C4-2B (cell line): ENCODE data around the gene GNL2.

Source experiments
- H3K27ac ChIP-seq: fragments of 450-650 bp; 2 replicates; pipeline ENCODE4 v1.5.1; 2017
- CTCF ChIP-seq: fragments of 450-650 bp; conservative IDR thresholded peaks from 2 replicates; pipeline ENCODE4 v1.5.1; 2017; ENCODE audit warnings: mild to moderate bottlenecking
- ZFX ChIP-seq: fragments of 450-650 bp; IDR thresholded peaks from 2 replicates; pipeline ENCODE4 v1.6.1; 2017

Gene GNL2

GRCh38 chr1:37622131-37622530 is 26.4 kb upstream of the GNL2 start:
- TF ChIP-seq CTCF, result no peak
- TF ChIP-seq ZFX, result no peak

DNA sequence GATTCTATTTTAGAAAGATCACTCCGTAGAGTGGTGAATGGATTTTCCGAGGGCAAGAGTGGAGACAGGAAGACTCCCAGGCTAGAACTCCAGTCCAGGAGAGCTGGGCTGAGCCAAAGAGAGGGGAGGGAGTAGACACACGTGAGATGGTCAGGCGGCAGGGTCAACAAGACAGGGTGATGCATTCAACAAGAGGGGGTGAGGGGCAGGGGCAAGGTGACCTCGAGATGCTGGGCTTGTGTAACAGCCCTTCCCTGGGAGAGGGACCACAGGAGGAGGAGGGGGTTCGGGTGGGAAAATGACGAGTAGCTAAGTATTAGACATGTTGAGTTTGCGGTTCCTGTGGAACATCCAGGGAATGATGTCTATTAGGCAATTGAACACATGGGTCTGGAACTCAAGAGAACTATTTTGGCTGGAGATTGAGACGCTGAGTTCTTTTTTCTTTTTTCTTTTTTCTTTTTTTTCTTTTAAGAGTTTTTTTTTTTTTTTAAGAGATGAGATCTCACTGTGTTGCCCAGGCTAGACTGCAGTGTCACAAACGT is 25.7 kb upstream of the GNL2 start:
- TF ChIP-seq ZFX, result no peak
- TF ChIP-seq CTCF, result no peak
- no peak overlapping the region for H3K27ac ChIP-seq

More at GRCh38 chr1:37622131-37622530, 26.4 kb upstream of the GNL2 start:
- H3K27ac ChIP-seq, result no peak overlapping the region

DNA sequence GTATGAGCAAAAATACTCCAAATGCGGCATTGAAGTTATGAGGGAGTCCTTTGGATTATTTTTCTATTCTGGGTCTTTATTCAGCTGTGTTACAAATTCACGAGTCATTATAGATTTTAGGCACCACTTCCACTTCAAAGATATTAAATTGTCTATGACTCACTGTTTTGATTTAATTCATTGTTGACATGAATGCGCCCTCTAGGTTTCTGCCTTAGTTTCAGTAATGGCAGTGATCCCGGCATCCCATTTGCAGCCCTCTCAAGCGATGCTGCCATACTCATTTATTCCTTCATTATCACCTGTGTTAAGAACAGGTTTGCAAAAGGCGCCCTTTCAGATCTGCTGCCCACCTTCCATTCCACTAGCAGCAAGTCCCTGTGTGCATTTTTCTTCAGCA is 25.0 kb upstream of the GNL2 start:
- no peak overlapping the region for H3K27ac ChIP-seq
- TF ChIP-seq ZFX, result no peak
- TF ChIP-seq CTCF, result no peak

DNA sequence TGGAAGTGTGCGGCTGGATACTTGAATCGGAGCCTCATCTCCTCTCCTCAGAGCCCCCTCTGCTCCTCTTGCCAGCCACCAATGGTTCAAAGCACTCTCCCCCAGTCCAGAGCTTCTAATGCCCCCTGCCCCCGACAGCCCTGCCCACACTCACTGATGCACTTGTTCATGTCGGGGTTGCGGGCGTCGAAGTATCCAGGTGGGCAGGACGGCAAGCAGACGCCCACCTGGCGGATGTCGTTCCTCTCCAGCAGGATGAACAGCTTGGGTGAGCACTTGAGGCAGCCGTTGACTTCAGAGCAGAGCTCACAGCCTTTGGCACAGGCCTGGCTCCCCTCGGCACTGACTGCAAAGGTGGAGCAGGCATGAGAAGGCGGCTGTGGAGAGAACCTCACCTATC is 20.6 kb upstream of the GNL2 start:
- no peak for TF ChIP-seq CTCF
- no peak for TF ChIP-seq ZFX
- no peak overlapping the region for H3K27ac ChIP-seq

GRCh38 chr1:37614105-37614504 is 18.4 kb upstream of the GNL2 start:
- TF ChIP-seq CTCF (no peak), ZFX (no peak)
- H3K27ac ChIP-seq, result no peak overlapping the region

DNA sequence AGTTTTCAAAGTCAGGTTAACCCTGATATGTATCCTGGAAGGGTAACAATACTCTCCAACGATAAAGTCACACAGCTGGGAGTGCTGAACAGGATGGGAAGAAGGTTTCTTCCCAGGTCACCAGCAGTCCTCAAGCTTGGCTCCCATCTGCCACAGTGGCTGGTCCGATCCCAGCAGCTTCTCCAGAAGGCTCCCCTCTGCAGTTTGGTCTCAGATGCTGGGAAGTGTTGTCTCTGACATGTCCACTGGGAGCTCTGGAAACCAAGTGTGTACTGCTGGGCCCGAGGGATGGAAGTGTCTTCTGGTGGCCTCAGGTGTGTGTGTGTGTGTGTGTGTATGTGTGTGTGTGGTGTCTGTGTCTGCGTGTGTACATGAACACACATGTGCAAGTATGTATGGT is 16.4 kb upstream of the GNL2 start:
- no peak overlapping the region for H3K27ac ChIP-seq
- no peak for TF ChIP-seq CTCF
- no peak for TF ChIP-seq ZFX

DNA sequence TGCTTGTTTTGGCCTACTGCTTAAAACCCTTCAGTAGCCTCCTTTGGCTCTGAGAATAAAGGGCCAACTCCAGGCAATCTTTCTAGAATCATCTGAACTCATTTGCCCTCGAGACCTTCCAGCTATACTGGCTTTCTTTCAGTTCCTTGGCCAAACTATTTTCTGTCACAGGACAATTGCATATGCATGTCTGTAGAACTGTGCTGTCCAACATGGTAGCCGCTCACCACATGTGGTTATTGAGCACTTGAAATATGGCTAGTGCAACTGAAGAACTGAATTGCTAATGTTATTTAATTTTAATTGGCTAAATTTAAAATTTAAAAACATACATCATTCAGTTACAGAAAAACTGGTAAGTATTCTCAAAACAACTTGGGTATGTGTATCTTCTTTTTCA is 14.3 kb upstream of the GNL2 start:
- TF ChIP-seq ZFX, result no peak
- no peak overlapping the region for H3K27ac ChIP-seq

- no peak for TF ChIP-seq CTCF
- no peak for TF ChIP-seq ZFX
- H3K27ac ChIP-seq, result no peak overlapping the region
Measured at GRCh38 chr1:37609002-37609401, 13.3 kb upstream of the GNL2 start.
